Measurements from ENCODE around the gene SLC24A3.
A peak's percentile ranks its signal among the peaks of the same experiment; 100 is the strongest.
"Not testable (repeated sequence)": the region's sequence is repeated elsewhere in the genome, so short reads cannot be mapped to it uniquely, and the experiment has no call there.

The SLC24A3 gene

GRCh38 chr20:19658137-19658536 lies 445.7 kb downstream of the SLC24A3 start:
- DNase-seq: no peak

- DNase-seq: no peak
These were observed 447.0 kb downstream of the SLC24A3 start for GRCh38 chr20:19659448-19659847.

- no peak for DNase-seq
These were observed 448.5 kb downstream of the SLC24A3 start for GRCh38 chr20:19660808-19661378.

GRCh38 chr20:19661717-19662636 lies 449.5 kb downstream of the SLC24A3 start:
- peak; percentile 20 for DNase-seq

GRCh38 chr20:19662637-19662995 lies 450.2 kb downstream of the SLC24A3 start:
- DNase-seq: no peak

- DNase-seq: no peak
These were observed 456.0 kb downstream of the SLC24A3 start for GRCh38 chr20:19668418-19668817.

GRCh38 chr20:19670829-19671228 lies 458.4 kb downstream of the SLC24A3 start:
- no peak for DNase-seq

GRCh38 chr20:19671374-19671773 lies 458.9 kb downstream of the SLC24A3 start:
- DNase-seq: no peak

- no peak for DNase-seq
These were observed 460.1 kb downstream of the SLC24A3 start for GRCh38 chr20:19672498-19672897.

GRCh38 chr20:19673575-19673974 lies 461.1 kb downstream of the SLC24A3 start:
- no peak for DNase-seq

GRCh38 chr20:19676202-19676601 lies 463.8 kb downstream of the SLC24A3 start:
- no peak for DNase-seq

- DNase-seq: no peak
These were observed 464.9 kb downstream of the SLC24A3 start for GRCh38 chr20:19677336-19677735.

GRCh38 chr20:19678591-19678990 lies 466.1 kb downstream of the SLC24A3 start:
- not testable (repeated sequence) for DNase-seq

- no peak for DNase-seq
These were observed 467.6 kb downstream of the SLC24A3 start for GRCh38 chr20:19679900-19680495.

- no peak for DNase-seq
These were observed 469.8 kb downstream of the SLC24A3 start for GRCh38 chr20:19682249-19682648.

GRCh38 chr20:19683188-19683587 lies 470.7 kb downstream of the SLC24A3 start:
- DNase-seq: no peak

GRCh38 chr20:19683822-19684221 lies 471.4 kb downstream of the SLC24A3 start:
- DNase-seq: no peak

GRCh38 chr20:19688031-19688806 lies 475.8 kb downstream of the SLC24A3 start:
- no peak for DNase-seq

- DNase-seq: no peak
These were observed 478.0 kb downstream of the SLC24A3 start for GRCh38 chr20:19690462-19690861.

GRCh38 chr20:19691125-19691524 lies 478.7 kb downstream of the SLC24A3 start:
- no peak for DNase-seq

- no peak for DNase-seq
These were observed 479.7 kb downstream of the SLC24A3 start for GRCh38 chr20:19692100-19692499.

GRCh38 chr20:19692685-19693119 lies 480.3 kb downstream of the SLC24A3 start:
- DNase-seq: no peak

- DNase-seq: no peak
These were observed 481.1 kb downstream of the SLC24A3 start for GRCh38 chr20:19693508-19693907.
